Measurements from ENCODE around the gene NAA60. TPM values are rescaled to one million over a fixed set of nuclear protein-coding genes. Genes with fewer than 3 reads are reported as not detected.
A peak's percentile ranks its signal among the peaks of the same experiment; 100 is the strongest.

The NAA60 gene
- polyA plus RNA-seq, 6 donors from 2014 or later: 17.0 to 48.8 (median 31.5) TPM

DNA sequence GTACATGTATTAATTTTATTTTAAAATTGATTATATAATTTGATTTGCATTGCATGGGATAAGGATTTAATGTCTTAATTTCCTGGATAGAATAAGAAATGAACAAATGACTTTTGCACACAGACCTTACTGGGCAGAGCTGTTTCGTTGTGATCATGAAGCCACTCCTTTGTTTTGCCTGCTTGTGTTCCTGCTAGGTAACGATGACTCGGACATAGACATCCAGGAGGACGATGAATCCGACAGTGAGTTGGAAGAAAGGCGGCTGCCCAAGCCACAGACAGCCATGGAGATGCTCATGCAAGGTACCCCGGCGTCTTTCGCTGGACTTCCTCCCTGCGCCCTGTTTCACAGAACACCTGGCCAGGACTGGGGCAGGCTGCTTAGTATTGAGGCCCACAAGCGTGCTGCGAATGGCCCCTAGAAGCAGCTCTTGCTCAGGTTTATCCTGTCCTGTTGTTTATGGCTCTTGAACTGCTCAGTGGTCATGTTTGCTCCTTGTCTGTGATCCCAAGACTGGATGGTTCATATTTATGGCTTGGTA, 87.0 kb downstream of the NAA60 start:
- Mint-ChIP-seq H3K27ac (no peak overlapping the region), H3K9me3 (no peaks in the 10 kb centered on the region), H3K4me3 (no peak overlapping the region), H3K36me3 (peaks cover 0 to 4% of the 10 kb centered on the region in 2 donors), H3K27me3 (no peaks in the 10 kb centered on the region), H3K4me1 (peaks cover 18 to 30% (median 25%) of the 10 kb centered on the region in 3 donors)
- ATAC-seq (ENCODE audit: low read depth in 2 of 2) (no peak), DNase-seq (no peak)

DNA sequence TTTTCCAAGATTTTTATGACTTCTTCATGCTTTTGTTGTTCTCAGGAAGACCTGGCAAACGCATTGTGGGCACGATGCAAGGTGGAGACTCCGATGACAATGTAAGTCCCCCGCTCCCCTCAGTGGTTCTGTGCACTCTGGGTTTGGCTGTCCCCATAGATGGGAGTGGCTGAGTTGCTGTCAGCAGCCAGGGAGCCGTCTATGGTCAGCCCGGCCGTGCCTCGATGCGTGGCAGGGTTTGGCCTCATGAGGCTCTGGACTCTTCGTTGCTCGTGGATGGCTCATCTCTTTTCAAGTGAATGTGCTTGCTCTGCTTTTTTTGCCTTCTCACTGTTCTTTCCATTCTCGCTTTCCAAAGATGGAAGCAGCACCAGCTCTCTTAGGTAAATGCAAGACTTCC, 89.3 kb downstream of the NAA60 start:
- Mint-ChIP-seq H3K27me3 (no peaks in the 10 kb centered on the region), H3K9me3 (no peaks in the 10 kb centered on the region), H3K4me3 (no peak overlapping the region), H3K36me3 (peaks cover 0 to 4% of the 10 kb centered on the region in 2 donors), H3K4me1 (peaks cover 21 to 31% (median 25%) of the 10 kb centered on the region in 3 donors), H3K27ac (peak overlapping the region in 2 of 6 donors; percentile 20 to 49)
- ATAC-seq (ENCODE audit: low read depth in 2 of 2): no peak
- DNase-seq: no peak

DNA sequence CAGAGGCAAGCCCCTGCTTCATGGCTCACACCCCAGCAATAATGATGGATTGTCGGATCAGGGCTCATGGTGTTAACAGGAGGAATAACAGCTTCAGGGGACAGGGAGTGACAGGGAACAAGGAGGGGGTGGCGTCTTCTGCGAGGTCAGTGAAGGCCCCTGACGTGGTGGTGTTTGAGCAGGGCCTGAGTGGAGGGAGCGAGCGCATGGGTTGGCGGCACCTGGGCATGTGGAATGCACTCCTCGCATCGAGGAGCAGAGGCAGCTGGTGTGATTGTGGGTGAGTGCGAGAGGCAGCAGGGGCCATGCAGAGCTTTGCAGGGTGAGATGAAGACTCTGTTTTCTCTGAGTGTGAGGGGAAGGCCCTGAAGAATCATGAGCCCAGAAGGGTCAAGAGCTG, 90.6 kb downstream of the NAA60 start:
- H3K4me1 Mint-ChIP-seq: peaks cover 17 to 24% (median 19%) of the 10 kb centered on the region in 3 donors
- no peaks in the 10 kb centered on the region for H3K9me3 Mint-ChIP-seq
- H3K4me3 Mint-ChIP-seq: no peak overlapping the region
- peak overlapping the region in 3 of 6 donors; percentile 70 to 95 (median 76) for H3K27ac Mint-ChIP-seq
- H3K27me3 Mint-ChIP-seq: no peaks in the 10 kb centered on the region
- DNase-seq (no peak), ATAC-seq (ENCODE audit: low read depth in 2 of 2) (no peak)
- H3K36me3 Mint-ChIP-seq: peaks cover 0 to 4% of the 10 kb centered on the region in 2 donors

DNA sequence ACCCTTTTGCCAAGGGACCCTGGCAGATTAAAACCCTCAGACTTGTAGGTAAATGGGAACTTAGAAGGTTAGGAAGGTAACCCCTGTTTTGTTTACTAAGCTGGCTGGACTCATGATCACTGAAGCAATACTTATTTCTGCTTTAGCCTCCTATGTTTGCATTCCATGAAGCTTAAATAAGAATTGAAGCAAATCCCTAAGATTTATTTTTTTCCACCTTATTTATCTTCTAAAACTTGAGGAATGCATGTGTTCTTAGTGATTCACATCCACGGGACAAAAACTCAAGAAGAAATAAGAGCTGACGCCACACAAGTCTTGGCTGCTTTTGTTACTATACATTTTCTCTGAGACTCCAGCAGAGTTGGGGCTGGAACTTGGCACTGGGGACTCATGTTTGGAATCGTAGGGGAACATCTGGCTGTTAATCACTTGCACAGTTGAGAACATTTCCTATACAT, 92.8 kb downstream of the NAA60 start:
- no peak for ATAC-seq (ENCODE audit: low read depth in 2 of 2)
- Mint-ChIP-seq H3K27ac (peak overlapping the region in 3 of 6 donors; percentile 16 to 68 (median 54)), H3K27me3 (no peaks in the 10 kb centered on the region), H3K36me3 (peaks cover 0 to 5% of the 10 kb centered on the region in 2 donors), H3K4me1 (peaks cover 17 to 24% (median 19%) of the 10 kb centered on the region in 3 donors), H3K9me3 (no peaks in the 10 kb centered on the region), H3K4me3 (no peak overlapping the region)
- DNase-seq: no peak

Other genes with a start within 250 kb of the NAA60 start
- gene ZNF200, start 208.5 kb upstream of the NAA60 start, polyA plus RNA-seq (ENCODE audit: low read depth in 6 of 6): 10 to 100 TPM in 4 of 6 donors, 1 to 10 TPM in 2; 5.4 to 13.8 (median 11.0) TPM
- under 1 TPM in 1 of 6 donors, not detected in 5; 0.25 TPM for gene MEFV, start 187.0 kb upstream of the NAA60 start, polyA plus RNA-seq (ENCODE audit: low read depth in 6 of 6)
- gene ZNF263, start 160.2 kb upstream of the NAA60 start, polyA plus RNA-seq (ENCODE audit: low read depth in 6 of 6): 10 to 100 TPM; 39.8 to 65.5 (median 51.6) TPM
- gene TIGD7, start 138.2 kb upstream of the NAA60 start, polyA plus RNA-seq (ENCODE audit: low read depth in 6 of 6): 1 to 10 TPM in 5 of 6 donors, under 1 TPM in 1; 0.52 to 9.7 (median 6.0) TPM
- 10 to 100 TPM; 22.4 to 59.6 (median 30.6) TPM for gene ZNF75A, start 138.2 kb upstream of the NAA60 start, polyA plus RNA-seq (ENCODE audit: low read depth in 6 of 6)
- 1 to 10 TPM in 3 of 6 donors, under 1 TPM in 2, not detected in 1; 0.20 to 1.9 (median 1.0) TPM for gene OR2C1, start 87.8 kb upstream of the NAA60 start, polyA plus RNA-seq (ENCODE audit: low read depth in 6 of 6)
- 10 to 100 TPM; 11.2 to 33.3 (median 14.9) TPM for gene ZSCAN32, start 42.7 kb upstream of the NAA60 start, polyA plus RNA-seq (ENCODE audit: low read depth in 6 of 6)
- 10 to 100 TPM in 2 of 6 donors, 1 to 10 TPM in 3, not detected in 1; 6.4 to 14.2 (median 8.9) TPM for gene ZNF174, start 42.5 kb upstream of the NAA60 start, polyA plus RNA-seq (ENCODE audit: low read depth in 6 of 6)
- 1 to 10 TPM in 5 of 6 donors, under 1 TPM in 1; 0.78 to 3.2 (median 2.3) TPM for gene ZNF597, start 176 bp upstream of the NAA60 start, polyA plus RNA-seq (ENCODE audit: low read depth in 6 of 6)
- not detected for gene C16orf90, start 51.8 kb downstream of the NAA60 start, polyA plus RNA-seq (ENCODE audit: low read depth in 6 of 6)
- 10 to 100 TPM in 5 of 6 donors, 1 to 10 TPM in 1; 7.4 to 12.5 (median 11.3) TPM for gene CLUAP1, start 57.3 kb downstream of the NAA60 start, polyA plus RNA-seq (ENCODE audit: low read depth in 6 of 6)
- 10 to 100 TPM in 4 of 6 donors, 1 to 10 TPM in 2; 7.9 to 20.8 (median 11.2) TPM for gene NLRC3, start 133.7 kb downstream of the NAA60 start, polyA plus RNA-seq (ENCODE audit: low read depth in 6 of 6)
- 1 to 10 TPM in 1 of 6 donors, under 1 TPM in 5; 0.29 to 1.6 (median 0.74) TPM for gene SLX4, start 167.9 kb downstream of the NAA60 start, polyA plus RNA-seq (ENCODE audit: low read depth in 6 of 6)
- 10 to 100 TPM in 1 of 6 donors, 1 to 10 TPM in 4, not detected in 1; 2.5 to 24.4 (median 3.8) TPM for gene DNASE1, start 211.0 kb downstream of the NAA60 start, polyA plus RNA-seq (ENCODE audit: low read depth in 6 of 6)

Data from naive B cell (primary cell).